ENCODE measurements around the gene GAS2.

DNA sequence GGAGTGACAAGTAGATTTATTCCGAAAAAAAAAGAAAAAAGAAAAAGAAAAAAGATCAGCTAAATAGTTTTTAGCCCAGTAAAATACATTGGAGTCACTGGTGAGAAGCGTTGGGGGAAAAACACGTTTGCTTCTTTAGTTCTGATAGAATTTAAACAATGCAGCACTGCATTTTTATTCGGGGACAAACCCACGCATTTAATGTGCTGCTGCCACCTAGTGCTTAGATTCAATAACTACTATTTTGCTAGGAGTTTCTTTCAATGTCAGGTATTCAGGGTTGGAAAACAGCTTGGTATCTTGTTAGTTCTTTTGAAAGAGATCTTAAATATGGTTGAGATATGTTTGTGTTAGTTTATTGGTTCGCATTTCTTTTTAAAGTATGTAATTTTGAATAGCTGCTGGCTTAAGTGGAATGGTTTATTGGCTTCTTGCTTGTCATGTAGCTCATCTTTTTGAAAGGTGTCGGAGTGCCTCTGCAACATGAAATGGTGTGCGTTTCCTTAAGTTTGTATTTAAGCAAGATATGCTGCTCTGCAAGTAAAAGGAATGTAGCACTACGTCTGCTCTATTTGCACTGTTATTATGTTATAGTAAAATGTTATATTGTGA lies 121.2 kb downstream of the GAS2 start:
- TF ChIP-seq, protein P1, sequence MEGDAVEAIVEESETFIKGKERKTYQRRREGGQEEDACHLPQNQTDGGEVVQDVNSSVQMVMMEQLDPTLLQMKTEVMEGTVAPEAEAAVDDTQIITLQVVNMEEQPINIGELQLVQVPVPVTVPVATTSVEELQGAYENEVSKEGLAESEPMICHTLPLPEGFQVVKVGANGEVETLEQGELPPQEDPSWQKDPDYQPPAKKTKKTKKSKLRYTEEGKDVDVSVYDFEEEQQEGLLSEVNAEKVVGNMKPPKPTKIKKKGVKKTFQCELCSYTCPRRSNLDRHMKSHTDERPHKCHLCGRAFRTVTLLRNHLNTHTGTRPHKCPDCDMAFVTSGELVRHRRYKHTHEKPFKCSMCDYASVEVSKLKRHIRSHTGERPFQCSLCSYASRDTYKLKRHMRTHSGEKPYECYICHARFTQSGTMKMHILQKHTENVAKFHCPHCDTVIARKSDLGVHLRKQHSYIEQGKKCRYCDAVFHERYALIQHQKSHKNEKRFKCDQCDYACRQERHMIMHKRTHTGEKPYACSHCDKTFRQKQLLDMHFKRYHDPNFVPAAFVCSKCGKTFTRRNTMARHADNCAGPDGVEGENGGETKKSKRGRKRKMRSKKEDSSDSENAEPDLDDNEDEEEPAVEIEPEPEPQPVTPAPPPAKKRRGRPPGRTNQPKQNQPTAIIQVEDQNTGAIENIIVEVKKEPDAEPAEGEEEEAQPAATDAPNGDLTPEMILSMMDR (IDR thresholded peaks at IDR 0.05 in 4 of 5, conservative IDR thresholded peaks at IDR 0.05 in 1 of 5): peak; percentile 40 to 82 (median 63)
- TF ChIP-seq POLR2A (IDR thresholded peaks at IDR 0.05): no peak
